Trophoblast cell (in vitro differentiated cells and primary cell): ENCODE results near the gene ZNF575.

Experiments used
- DNase-seq, 2 donors: peaks; one replicate each; pipeline ENCODE4 v3.0.0-alpha.2; 2016
- H2AFZ ChIP-seq: 2 replicates; pipeline ENCODE4 v1.6.1; 2013; ENCODE audit warnings: low read length, moderate library complexity, mild to moderate bottlenecking; ENCODE audit not compliant: insufficient read depth, poor library complexity
- H2AK5ac ChIP-seq: 2 replicates; pipeline ENCODE4 v1.6.1; 2013; ENCODE audit warnings: mild to moderate bottlenecking, low read length
- H2BK120ac ChIP-seq: 2 replicates; pipeline ENCODE4 v1.6.1; 2013; ENCODE audit warnings: low read length, mild to moderate bottlenecking, moderate library complexity; ENCODE audit not compliant: insufficient read depth, poor library complexity
- H2BK12ac ChIP-seq: 2 replicates; pipeline ENCODE4 v1.6.1; 2013; ENCODE audit warnings: mild to moderate bottlenecking, low read length, moderate library complexity
- H2BK5ac ChIP-seq: 2 replicates; pipeline ENCODE4 v1.6.1; 2013; ENCODE audit warnings: low read length, low read depth, moderate library complexity, mild to moderate bottlenecking; ENCODE audit not compliant: poor library complexity
- H3K14ac ChIP-seq: 2 replicates; pipeline ENCODE4 v1.6.1; 2013; ENCODE audit warnings: mild to moderate bottlenecking, low read length
- H3K18ac ChIP-seq: 2 replicates; pipeline ENCODE4 v1.6.1; 2013; ENCODE audit warnings: mild to moderate bottlenecking, low read length
- H3K23ac ChIP-seq: 2 replicates; pipeline ENCODE4 v1.6.1; 2013; ENCODE audit warnings: low read length
- H3K27ac ChIP-seq: 2 replicates; pipeline ENCODE4 v1.5.1; 2013; ENCODE audit warnings: low read depth, mild to moderate bottlenecking, inconsistent platforms, low read length, moderate library complexity
- H3K27me3 ChIP-seq: 2 replicates; pipeline ENCODE4 v1.6.1; 2013; ENCODE audit warnings: inconsistent platforms, mild to moderate bottlenecking, low read length, moderate library complexity; ENCODE audit not compliant: insufficient read depth
- H3K36me3 ChIP-seq, 2 experiments: 1 replicate in 1 of 2; 2 replicates in 1 of 2; pipeline ENCODE4 v1.6.1; 2013; ENCODE audit warnings: low read length in 2 of 2, mild to moderate bottlenecking in 2 of 2, moderate library complexity in 1 of 2; ENCODE audit not compliant: insufficient read depth in 2 of 2, control insufficient read depth in 1 of 2
- H3K4ac ChIP-seq: 2 replicates; pipeline ENCODE4 v1.6.1; 2013; ENCODE audit warnings: low read depth, mild to moderate bottlenecking, low read length, moderate library complexity
- H3K4me1 ChIP-seq, 2 experiments: 1 replicate in 1 of 2; 2 replicates in 1 of 2; pipeline ENCODE4 v1.6.1; 2013; ENCODE audit warnings: low read length in 2 of 2, mild to moderate bottlenecking in 2 of 2, moderate library complexity in 1 of 2; ENCODE audit not compliant: insufficient read depth in 2 of 2, control insufficient read depth in 1 of 2
- H3K4me2 ChIP-seq: 2 replicates; pipeline ENCODE4 v1.6.1; 2013; ENCODE audit warnings: inconsistent platforms, mild to moderate bottlenecking, low read length, moderate library complexity
- H3K4me3 ChIP-seq: 2 replicates; pipeline ENCODE4 v1.5.1; 2013; ENCODE audit warnings: mild to moderate bottlenecking, low read depth, low read length, inconsistent platforms
- H3K79me1 ChIP-seq: one replicate; pipeline ENCODE4 v1.6.1; 2013; ENCODE audit warnings: low read length
- H3K79me2 ChIP-seq: 2 replicates; pipeline ENCODE4 v1.6.1; 2013; ENCODE audit warnings: low read length, mild to moderate bottlenecking; ENCODE audit not compliant: control insufficient read depth, insufficient read depth, poor library complexity
- H3K9ac ChIP-seq: 2 replicates; pipeline ENCODE4 v1.6.1; 2013; ENCODE audit warnings: mild to moderate bottlenecking, low read length
- H3K9me3 ChIP-seq: 2 replicates; pipeline ENCODE4 v1.6.1; 2013; ENCODE audit warnings: low read depth, mild to moderate bottlenecking, control low read depth, inconsistent platforms, low read length; ENCODE audit not compliant: insufficient read depth
- H4K12ac ChIP-seq: 2 replicates; pipeline ENCODE4 v1.6.1; 2013; ENCODE audit warnings: low read depth, mild to moderate bottlenecking, low read length, moderate library complexity
- H4K8ac ChIP-seq: 2 replicates; pipeline ENCODE4 v1.6.1; 2013; ENCODE audit warnings: low read depth, mild to moderate bottlenecking, low read length, moderate library complexity
- H4K91ac ChIP-seq: one replicate; pipeline ENCODE4 v1.6.1; 2013; ENCODE audit warnings: low read depth, mild to moderate bottlenecking, low read length, moderate library complexity
- WGBS: extraction: QIAGEN DNeasy Blood & Tissue Kit; methylation state at CpG from one replicate; pipeline ENCODE4 v1.1.7; 2013; ENCODE audit warnings: missing lambda C conversion rate; ENCODE audit not compliant: insufficient read length, insufficient coverage; ENCODE audit errors: extremely low coverage; 5-methylcytosine and 5-hydroxymethylcytosine counted together

ZNF575 gene

GRCh38 chr19:43560687-43561086, 27.7 kb downstream of the ZNF575 start:
- no peak overlapping the region for H3K27ac ChIP-seq
- peaks cover 25 to 39% of the 10 kb centered on the region in 2 experiments for H3K36me3 ChIP-seq
- no peaks in the 10 kb centered on the region for H3K27me3 ChIP-seq
- DNase-seq, result no peak
- no peak overlapping the region for H3K14ac ChIP-seq
- no peak overlapping the region for H2AFZ ChIP-seq
- H3K23ac ChIP-seq, result no peak overlapping the region
- H2AK5ac ChIP-seq, result no peak overlapping the region
- no peak overlapping the region for H3K4me3 ChIP-seq
- H3K4ac ChIP-seq, result no peak overlapping the region
- no peak overlapping the region for H4K12ac ChIP-seq
- H3K79me2 ChIP-seq, result no peaks in the 10 kb centered on the region
- no CpG with 5 or more reads among the region's 6 CpGs for WGBS
- no peak overlapping the region for H4K8ac ChIP-seq
- H2BK120ac ChIP-seq, result no peak overlapping the region
- H3K4me1 ChIP-seq, result no peaks in the 10 kb centered on the region
- no peak overlapping the region for H3K18ac ChIP-seq
- no peak overlapping the region for H3K4me2 ChIP-seq
- H2BK5ac ChIP-seq, result no peak overlapping the region
- no peak overlapping the region for H4K91ac ChIP-seq
- H3K79me1 ChIP-seq, result no peaks in the 10 kb centered on the region
- H2BK12ac ChIP-seq, result no peak overlapping the region
- no peaks in the 10 kb centered on the region for H3K9me3 ChIP-seq
- H3K9ac ChIP-seq, result no peak overlapping the region

GRCh38 chr19:43561139-43561970, 28.4 kb downstream of the ZNF575 start:
- no peaks in the 10 kb centered on the region for H3K79me1 ChIP-seq
- no CpG with 5 or more reads among the region's 12 CpGs for WGBS
- H3K18ac ChIP-seq, result no peak overlapping the region
- H4K8ac ChIP-seq, result no peak overlapping the region
- H3K9ac ChIP-seq, result no peak overlapping the region
- no peak overlapping the region for H2BK120ac ChIP-seq
- H3K4me2 ChIP-seq, result no peak overlapping the region
- H3K14ac ChIP-seq, result no peak overlapping the region
- no peaks in the 10 kb centered on the region for H3K4me1 ChIP-seq
- no peak overlapping the region for H4K12ac ChIP-seq
- DNase-seq, result peak; percentile 74 to 81
- H3K27me3 ChIP-seq, result no peaks in the 10 kb centered on the region
- no peak overlapping the region for H2AK5ac ChIP-seq
- H4K91ac ChIP-seq, result no peak overlapping the region
- H3K4ac ChIP-seq, result no peak overlapping the region
- no peak overlapping the region for H3K27ac ChIP-seq
- no peak overlapping the region for H2BK5ac ChIP-seq
- no peak overlapping the region for H2BK12ac ChIP-seq
- H3K79me2 ChIP-seq, result no peaks in the 10 kb centered on the region
- H2AFZ ChIP-seq, result no peak overlapping the region
- H3K4me3 ChIP-seq, result no peak overlapping the region
- H3K9me3 ChIP-seq, result no peaks in the 10 kb centered on the region
- H3K36me3 ChIP-seq, result peaks cover 25 to 33% of the 10 kb centered on the region in 2 experiments
- no peak overlapping the region for H3K23ac ChIP-seq

DNA sequence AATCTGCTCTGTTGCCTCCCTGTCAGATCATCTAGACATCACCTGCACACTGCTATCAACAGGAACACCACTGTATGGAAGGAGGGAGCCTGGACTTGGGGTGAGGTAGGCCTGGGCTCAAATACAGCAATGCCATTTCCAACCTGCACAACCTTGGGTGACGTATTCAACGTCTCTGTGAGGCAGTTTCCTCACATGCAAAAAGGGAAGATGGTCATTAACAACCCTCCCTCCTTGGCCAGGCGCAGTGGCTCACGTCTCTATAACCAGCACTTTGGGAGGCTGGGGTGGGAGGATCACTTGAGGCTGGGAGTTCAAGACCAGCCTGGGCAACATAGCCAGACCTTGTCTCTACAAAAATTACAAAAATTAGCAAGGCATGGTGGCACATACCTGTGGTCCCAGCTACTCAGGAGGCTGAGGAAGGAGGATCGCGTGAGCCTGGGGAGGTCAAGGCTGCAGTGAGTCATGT, 29.3 kb downstream of the ZNF575 start:
- peaks cover 25 to 32% of the 10 kb centered on the region in 2 experiments for H3K36me3 ChIP-seq
- H2AK5ac ChIP-seq, result no peak overlapping the region
- H2AFZ ChIP-seq, result no peak overlapping the region

DNA sequence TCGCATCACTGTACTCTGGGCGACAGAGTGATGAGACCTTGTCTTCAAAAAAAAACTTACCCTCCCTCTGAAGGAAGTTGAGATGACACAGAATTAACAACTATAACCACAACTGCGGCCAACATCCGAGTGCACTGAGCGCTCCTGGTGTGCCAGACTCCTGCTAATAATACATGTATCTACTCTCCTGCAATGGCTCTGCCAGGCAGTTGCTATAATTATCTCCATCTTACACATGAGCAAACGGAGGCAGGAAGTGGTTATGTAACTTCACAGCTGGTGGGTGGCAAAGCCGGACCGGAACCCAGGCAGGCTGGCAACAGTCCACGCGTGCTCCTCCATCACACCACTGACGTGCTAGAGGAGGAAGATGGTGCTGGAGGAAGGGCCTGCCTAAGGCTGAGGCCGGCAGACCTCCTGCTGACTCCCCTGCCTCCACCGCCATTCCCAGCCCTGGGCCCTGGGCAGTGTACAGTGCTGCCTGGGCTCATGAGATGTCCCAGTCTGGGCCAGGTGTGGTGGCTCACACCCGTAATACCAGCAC, 29.8 kb downstream of the ZNF575 start:
- Histone ChIP-seq H3K4me3 (no peak overlapping the region), H3K9me3 (no peaks in the 10 kb centered on the region), H2BK5ac (no peak overlapping the region), H4K12ac (no peak overlapping the region), H3K18ac (no peak overlapping the region), H3K14ac (no peak overlapping the region), H2AFZ (no peak overlapping the region), H3K9ac (no peak overlapping the region), H3K27ac (no peak overlapping the region), H3K79me2 (no peaks in the 10 kb centered on the region), H2BK120ac (no peak overlapping the region), H4K8ac (no peak overlapping the region), H2AK5ac (no peak overlapping the region), H3K4ac (no peak overlapping the region), H4K91ac (no peak overlapping the region), H3K4me2 (no peak overlapping the region), H2BK12ac (no peak overlapping the region), H3K79me1 (no peaks in the 10 kb centered on the region), H3K27me3 (no peaks in the 10 kb centered on the region), H3K23ac (no peak overlapping the region), H3K36me3 (peaks cover 25 to 32% of the 10 kb centered on the region in 2 experiments), H3K4me1 (no peaks in the 10 kb centered on the region)
- no CpG with 5 or more reads among the region's 14 CpGs for WGBS
- peak; percentile 44 to 54 for DNase-seq

More for the DNA sequence above, 29.3 kb downstream of the ZNF575 start:
- Histone ChIP-seq H2BK5ac (no peak overlapping the region), H3K27ac (no peak overlapping the region), H3K9ac (no peak overlapping the region), H4K12ac (no peak overlapping the region), H2BK12ac (no peak overlapping the region), H4K8ac (no peak overlapping the region), H3K14ac (no peak overlapping the region), H3K18ac (no peak overlapping the region), H3K79me2 (no peaks in the 10 kb centered on the region), H3K4me1 (no peaks in the 10 kb centered on the region), H3K9me3 (no peaks in the 10 kb centered on the region), H2BK120ac (no peak overlapping the region), H4K91ac (no peak overlapping the region), H3K4me3 (no peak overlapping the region), H3K23ac (no peak overlapping the region), H3K27me3 (no peaks in the 10 kb centered on the region), H3K4me2 (no peak overlapping the region), H3K4ac (no peak overlapping the region), H3K79me1 (no peaks in the 10 kb centered on the region)
- DNase-seq, result no peak
- WGBS, result no CpG with 5 or more reads among the region's 6 CpGs
